BLaER1 treated with 17β-estradiol and CSF1 and Interleukin-3, amounts not matched to agents 10 nM and 100 nM (cell line): Measurements from ENCODE around the gene ST3GAL6.

Source experiments
- H3K27ac ChIP-seq, 11 experiments: shearing (Covaris generic); formaldehyde crosslinking; 2 replicates each; pipeline ENCODE4 v1.8.1; 2022
- H3K27me3 ChIP-seq, 11 experiments: shearing (Covaris generic); formaldehyde crosslinking; 2 replicates each; pipeline ENCODE4 v1.8.1; 2022
- H3K36me3 ChIP-seq, 11 experiments: shearing (Covaris generic); formaldehyde crosslinking; 2 replicates each; pipeline ENCODE4 v1.8.1; 2022
- H3K4me1 ChIP-seq, 10 experiments: shearing (Covaris generic); formaldehyde crosslinking; 2 replicates each; pipeline ENCODE4 v1.8.1; 2022
- H3K4me2 ChIP-seq, 11 experiments: shearing (Covaris generic); formaldehyde crosslinking; 2 replicates each; pipeline ENCODE4 v1.8.1; 2022
- H3K4me3 ChIP-seq, 10 experiments: shearing (Covaris generic); formaldehyde crosslinking; 2 replicates each; pipeline ENCODE4 v1.8.1; 2022
- H3K9ac ChIP-seq, 11 experiments: shearing (Covaris generic); formaldehyde crosslinking; 2 replicates each; pipeline ENCODE4 v1.8.1; 2022
- H3K9me3 ChIP-seq, 11 experiments: shearing (Covaris generic); formaldehyde crosslinking; replicated peaks in 1 of 11; 2 replicates each; pipeline ENCODE4 v1.8.1; 2022
- H4K20me1 ChIP-seq, 11 experiments: shearing (Covaris generic); formaldehyde crosslinking; 2 replicates each; pipeline ENCODE4 v1.8.1; 2022
- Cebpa-rat ChIP-seq, 11 experiments: shearing (Covaris generic); IDR thresholded peaks; 2 replicates each; pipeline ENCODE4 v1.8.1; 2022

Gene ST3GAL6

GRCh38 chr3:98745718-98746117 lies 17.4 kb upstream of the ST3GAL6 start:
- H3K36me3 ChIP-seq: no peaks in the 10 kb centered on the region
- no peaks in the 10 kb centered on the region for H3K9me3 ChIP-seq
- H3K9ac ChIP-seq: no peak overlapping the region
- no peaks in the 10 kb centered on the region for H4K20me1 ChIP-seq
- no peaks in the 10 kb centered on the region for H3K4me1 ChIP-seq
- TF ChIP-seq Cebpa-rat (IDR thresholded peaks at IDR 0.05): no peak
- no peak overlapping the region for H3K27ac ChIP-seq
- H3K27me3 ChIP-seq: no peaks in the 10 kb centered on the region
- no peak overlapping the region for H3K4me2 ChIP-seq
- H3K4me3 ChIP-seq: no peak overlapping the region

- Histone ChIP-seq H3K4me3 (no peak overlapping the region), H3K9me3 (no peaks in the 10 kb centered on the region), H3K27me3 (no peaks in the 10 kb centered on the region), H3K4me1 (no peaks in the 10 kb centered on the region), H3K27ac (no peak overlapping the region), H4K20me1 (no peaks in the 10 kb centered on the region), H3K36me3 (no peaks in the 10 kb centered on the region), H3K9ac (no peak overlapping the region), H3K4me2 (no peak overlapping the region)
- TF ChIP-seq Cebpa-rat (IDR thresholded peaks at IDR 0.05): no peak
These were observed 17.0 kb upstream of the ST3GAL6 start for GRCh38 chr3:98746122-98746521.

GRCh38 chr3:98746882-98747281 lies 16.3 kb upstream of the ST3GAL6 start:
- Histone ChIP-seq H3K4me2 (no peak overlapping the region), H3K4me1 (no peaks in the 10 kb centered on the region)

GRCh38 chr3:98750276-98750919 lies 12.7 kb upstream of the ST3GAL6 start:
- no peaks in the 10 kb centered on the region for H3K27me3 ChIP-seq
- no peaks in the 10 kb centered on the region for H3K4me1 ChIP-seq
- no peaks in the 10 kb centered on the region for H3K9me3 ChIP-seq
- no peaks in the 10 kb centered on the region for H3K36me3 ChIP-seq
- no peak overlapping the region for H3K4me2 ChIP-seq
- no peak overlapping the region for H3K27ac ChIP-seq
- no peaks in the 10 kb centered on the region for H4K20me1 ChIP-seq
- H3K9ac ChIP-seq: no peak overlapping the region
- TF ChIP-seq Cebpa-rat (IDR thresholded peaks at IDR 0.05): no peak
- no peak overlapping the region for H3K4me3 ChIP-seq

More at GRCh38 chr3:98746882-98747281, 16.3 kb upstream of the ST3GAL6 start:
- Histone ChIP-seq H3K27me3 (no peaks in the 10 kb centered on the region), H3K9me3 (no peaks in the 10 kb centered on the region), H3K36me3 (no peaks in the 10 kb centered on the region), H3K9ac (no peak overlapping the region), H3K4me3 (no peak overlapping the region), H3K27ac (no peak overlapping the region), H4K20me1 (no peaks in the 10 kb centered on the region)
- TF ChIP-seq Cebpa-rat (IDR thresholded peaks at IDR 0.05): no peak

- H3K4me1 ChIP-seq: peaks cover 0 to 19% (median 0%) of the 10 kb centered on the region in 10 experiments; a peak in 6 of 20 replicates
- H4K20me1 ChIP-seq: no peaks in the 10 kb centered on the region
- no peaks in the 10 kb centered on the region for H3K36me3 ChIP-seq
- H3K27me3 ChIP-seq: no peaks in the 10 kb centered on the region
- no peak overlapping the region for H3K4me3 ChIP-seq
- no peak overlapping the region for H3K27ac ChIP-seq
- no peaks in the 10 kb centered on the region for H3K9me3 ChIP-seq
- no peak overlapping the region for H3K9ac ChIP-seq
- no peak for TF ChIP-seq Cebpa-rat (IDR thresholded peaks at IDR 0.05)
- H3K4me2 ChIP-seq: no peak overlapping the region
These were observed 8.7 kb upstream of the ST3GAL6 start for GRCh38 chr3:98754483-98754882.

- H4K20me1 ChIP-seq: no peaks in the 10 kb centered on the region
- no peak overlapping the region for H3K4me3 ChIP-seq
- no peaks in the 10 kb centered on the region for H3K36me3 ChIP-seq
- no peaks in the 10 kb centered on the region for H3K9me3 ChIP-seq
- H3K27ac ChIP-seq: no peak overlapping the region
- H3K4me2 ChIP-seq: no peak overlapping the region
- H3K27me3 ChIP-seq: no peaks in the 10 kb centered on the region
- no peak overlapping the region for H3K9ac ChIP-seq
- peaks cover 0 to 30% (median 5%) of the 10 kb centered on the region in 10 experiments; a peak in 12 of 20 replicates for H3K4me1 ChIP-seq
- no peak for TF ChIP-seq Cebpa-rat (IDR thresholded peaks at IDR 0.05)
These were observed 7.5 kb upstream of the ST3GAL6 start for GRCh38 chr3:98755601-98756000.

- Histone ChIP-seq H3K27me3 (no peaks in the 10 kb centered on the region), H3K9me3 (no peaks in the 10 kb centered on the region), H3K27ac (peak overlapping the region in 2 of 11 experiments; percentile 89 to 95; a peak in 1 of 22 replicates), H3K9ac (no peak overlapping the region), H3K4me3 (no peak overlapping the region), H4K20me1 (peaks cover 0 to 2% (median 0%) of the 10 kb centered on the region in 11 experiments; a peak in 4 of 22 replicates), H3K4me1 (peaks cover 24 to 55% (median 41%) of the 10 kb centered on the region in 10 experiments), H3K4me2 (peak overlapping the region in 4 of 11 experiments; percentile 88 to 97 (median 94); a peak in 6 of 22 replicates), H3K36me3 (no peaks in the 10 kb centered on the region)
- no peak for TF ChIP-seq Cebpa-rat (IDR thresholded peaks at IDR 0.05)
These were observed 3.5 kb upstream of the ST3GAL6 start for GRCh38 chr3:98759629-98760028.

- H4K20me1 ChIP-seq: peaks cover 0 to 23% (median 0%) of the 10 kb centered on the region in 11 experiments; a peak in 5 of 22 replicates
- peak overlapping the region in 10 of 11 experiments; percentile 26 to 97 (median 87); a peak in 18 of 22 replicates for H3K27ac ChIP-seq
- H3K27me3 ChIP-seq: no peaks in the 10 kb centered on the region
- H3K9ac ChIP-seq: peak overlapping the region in 10 of 11 experiments; percentile 23 to 85 (median 66); a peak in 14 of 22 replicates
- no peak for TF ChIP-seq Cebpa-rat (IDR thresholded peaks at IDR 0.05)
- peak overlapping the region; percentile 0 to 97 (median 83); a peak in 21 of 22 replicates for H3K4me2 ChIP-seq
- H3K9me3 ChIP-seq: no peaks in the 10 kb centered on the region
- peaks cover 24 to 72% (median 50%) of the 10 kb centered on the region in 10 experiments for H3K4me1 ChIP-seq
- peaks cover 0 to 18% (median 0%) of the 10 kb centered on the region in 11 experiments; a peak in 7 of 22 replicates for H3K36me3 ChIP-seq
- H3K4me3 ChIP-seq: peak overlapping the region in 3 of 10 experiments; percentile 6 to 24 (median 17); a peak in 5 of 20 replicates
These were observed 1.4 kb upstream of the ST3GAL6 start for GRCh38 chr3:98761643-98762229.

GRCh38 chr3:98763819-98764418 lies 779 bp downstream of the ST3GAL6 start:
- Histone ChIP-seq H4K20me1 (peaks cover 0 to 44% (median 0%) of the 10 kb centered on the region in 11 experiments; a peak in 5 of 22 replicates), H3K9ac (peak overlapping the region in 9 of 11 experiments; percentile 47 to 95 (median 83); a peak in 17 of 22 replicates), H3K27ac (peak overlapping the region; percentile 58 to 97 (median 85); a peak in 20 of 22 replicates), H3K36me3 (peaks cover 0 to 40% (median 0%) of the 10 kb centered on the region in 11 experiments; a peak in 8 of 22 replicates), H3K4me3 (peak overlapping the region in 8 of 10 experiments; percentile 32 to 91 (median 68); a peak in 15 of 20 replicates), H3K4me2 (peak overlapping the region; percentile 40 to 97 (median 83); a peak in 21 of 22 replicates), H3K27me3 (no peaks in the 10 kb centered on the region), H3K9me3 (no peaks in the 10 kb centered on the region), H3K4me1 (peaks cover 24 to 83% (median 50%) of the 10 kb centered on the region in 10 experiments)
- no peak for TF ChIP-seq Cebpa-rat (IDR thresholded peaks at IDR 0.05)
